Measurements from ENCODE around the gene RUNX1.
A peak's percentile ranks its signal among the peaks of the same experiment; 100 is the strongest.

Gene RUNX1

GRCh38 chr21:35048706-35049617, at the start of gene RUNX1:
TSS of gene RUNX1 (minus strand) at chr21:35049302.
- DNase-seq (ENCODE audit: low read depth in 1 of 2, low spot score in 1 of 2), result peak; percentile 33 to 44

- DNase-seq (ENCODE audit: low read depth in 1 of 2, low spot score in 1 of 2), result no peak
These were observed 48.4 kb upstream of the RUNX1 start for GRCh38 chr21:35097525-35097924.

GRCh38 chr21:35096959-35097358, 47.9 kb upstream of the RUNX1 start:
- no peak for DNase-seq (ENCODE audit: low read depth in 1 of 2, low spot score in 1 of 2)

- DNase-seq (ENCODE audit: low read depth in 1 of 2, low spot score in 1 of 2), result no peak
These were observed 46.8 kb upstream of the RUNX1 start for GRCh38 chr21:35095859-35096291.

- DNase-seq (ENCODE audit: low read depth in 1 of 2, low spot score in 1 of 2), result no peak
These were observed 44.4 kb upstream of the RUNX1 start for GRCh38 chr21:35093514-35093913.

- no peak for DNase-seq (ENCODE audit: low read depth in 1 of 2, low spot score in 1 of 2)
These were observed 42.4 kb upstream of the RUNX1 start for GRCh38 chr21:35091496-35091895.

GRCh38 chr21:35090403-35090802, 41.3 kb upstream of the RUNX1 start:
- no peak for DNase-seq (ENCODE audit: low read depth in 1 of 2, low spot score in 1 of 2)

GRCh38 chr21:35088319-35088771, 39.2 kb upstream of the RUNX1 start:
- no peak for DNase-seq (ENCODE audit: low read depth in 1 of 2, low spot score in 1 of 2)

- DNase-seq (ENCODE audit: low read depth in 1 of 2, low spot score in 1 of 2), result no peak
These were observed 37.3 kb upstream of the RUNX1 start for GRCh38 chr21:35086357-35086756.

- DNase-seq (ENCODE audit: low read depth in 1 of 2, low spot score in 1 of 2), result no peak
These were observed 35.8 kb upstream of the RUNX1 start for GRCh38 chr21:35084869-35085268.

- no peak for DNase-seq (ENCODE audit: low read depth in 1 of 2, low spot score in 1 of 2)
These were observed 34.1 kb upstream of the RUNX1 start for GRCh38 chr21:35083246-35083645.

GRCh38 chr21:35081861-35082260, 32.8 kb upstream of the RUNX1 start:
- no peak for DNase-seq (ENCODE audit: low read depth in 1 of 2, low spot score in 1 of 2)

- DNase-seq (ENCODE audit: low read depth in 1 of 2, low spot score in 1 of 2), result no peak
These were observed 30.1 kb upstream of the RUNX1 start for GRCh38 chr21:35079181-35079580.

GRCh38 chr21:35077975-35078374, 28.9 kb upstream of the RUNX1 start:
- DNase-seq (ENCODE audit: low read depth in 1 of 2, low spot score in 1 of 2), result no peak

- DNase-seq (ENCODE audit: low read depth in 1 of 2, low spot score in 1 of 2), result no peak
These were observed 28.4 kb upstream of the RUNX1 start for GRCh38 chr21:35077466-35077865.

- no peak for DNase-seq (ENCODE audit: low read depth in 1 of 2, low spot score in 1 of 2)
These were observed 26.4 kb upstream of the RUNX1 start for GRCh38 chr21:35075546-35075945.

- no peak for DNase-seq (ENCODE audit: low read depth in 1 of 2, low spot score in 1 of 2)
These were observed 23.9 kb upstream of the RUNX1 start for GRCh38 chr21:35072960-35073359.

GRCh38 chr21:35072557-35072956, 23.5 kb upstream of the RUNX1 start:
- no peak for DNase-seq (ENCODE audit: low read depth in 1 of 2, low spot score in 1 of 2)

GRCh38 chr21:35071347-35071746, 22.2 kb upstream of the RUNX1 start:
- DNase-seq (ENCODE audit: low read depth in 1 of 2, low spot score in 1 of 2), result no peak

- DNase-seq (ENCODE audit: low read depth in 1 of 2, low spot score in 1 of 2), result no peak
These were observed 21.3 kb upstream of the RUNX1 start for GRCh38 chr21:35070436-35070835.

- DNase-seq (ENCODE audit: low read depth in 1 of 2, low spot score in 1 of 2), result no peak
These were observed 17.7 kb upstream of the RUNX1 start for GRCh38 chr21:35066824-35067223.

GRCh38 chr21:35063428-35064172, 14.5 kb upstream of the RUNX1 start:
- no peak for DNase-seq (ENCODE audit: low read depth in 1 of 2, low spot score in 1 of 2)

All from stimulated activated CD4-positive, alpha-beta T cell treated with anti-CD3 and anti-CD28 coated beads, Interleukin-15, amount 100 ng/mL, for 1 hour (primary cell).